IMR-90 (cell line): ENCODE results near the gene RAD51. TPM values are rescaled to one million over a fixed set of nuclear protein-coding genes. Genes with fewer than 3 reads are reported as not detected.

Source experiments
- ATAC-seq: fragments of 200-7000 bp; cut with Tn5 transposase; 2 replicates; pipeline ENCODE4 v1.9.1; 2020; ENCODE audit warnings: low read depth, mild to moderate bottlenecking, moderate library complexity
- BruUV-seq: library from RNA; stranded (reverse); fragments of 400-500 nt; replicated peaks from 2 replicates; lab custom pipeline; 2021; lab: Mats Ljungman, UMichigan
- CTCF ChIA-PET: fragments of 300-600 bp; formaldehyde crosslinking; extraction: SDS; loops from one replicate; lab custom pipeline; 2021; ENCODE audit warnings: antibody characterized with exemption; lab: Yijun Ruan, JAX
- POLR2A ChIA-PET: fragments of 300-600 bp; sonication (Branson Sonifier 250); formaldehyde crosslinking; loops from one replicate; lab custom pipeline; 2022; ENCODE audit warnings: antibody characterized with exemption; ENCODE audit not compliant: unreplicated experiment; lab: Charles Lee
- DNase-seq: peaks from one replicate; pipeline ENCODE4 v3.0.0; 2013
- H2AFZ ChIP-seq: replicated peaks from 2 replicates; pipeline ENCODE3; 2013; ENCODE audit warnings: low read length, mild to moderate bottlenecking; ENCODE audit not compliant: poor library complexity
- H2AK5ac ChIP-seq: 2 replicates; pipeline ENCODE4 v1.6.1; 2013; ENCODE audit warnings: low read depth, low read length, inconsistent platforms
- H2AK9ac ChIP-seq: replicated peaks from 2 replicates; pipeline ENCODE3; 2013; ENCODE audit warnings: mild to moderate bottlenecking, low read depth, low read length, moderate library complexity; ENCODE audit not compliant: poor library complexity
- H2BK120ac ChIP-seq: 2 replicates; pipeline ENCODE4 v1.6.1; 2013; ENCODE audit warnings: low read depth, low read length, inconsistent platforms
- H2BK15ac ChIP-seq: 3 replicates; pipeline ENCODE4 v1.6.1; 2013; ENCODE audit warnings: low read depth, low read length, inconsistent platforms
- H2BK20ac ChIP-seq: 2 replicates; pipeline ENCODE4 v1.6.1; 2013; ENCODE audit warnings: low read depth, mild to moderate bottlenecking, inconsistent platforms, low read length, moderate library complexity
- H2BK5ac ChIP-seq: 2 replicates; pipeline ENCODE4 v1.6.1; 2013; ENCODE audit warnings: mild to moderate bottlenecking, low read depth, low read length, inconsistent platforms; ENCODE audit not compliant: poor library complexity, severe bottlenecking
- H3K14ac ChIP-seq: replicated peaks from 2 replicates; pipeline ENCODE4 v1.6.1; 2013; ENCODE audit warnings: low read depth, low read length, inconsistent platforms
- H3K18ac ChIP-seq: 2 replicates; pipeline ENCODE4 v1.6.1; 2013; ENCODE audit warnings: low read depth, low read length, control low read depth
- H3K23ac ChIP-seq: 2 replicates; pipeline ENCODE4 v1.6.1; 2013; ENCODE audit warnings: low read depth, low read length, inconsistent platforms
- H3K27ac ChIP-seq: 2 replicates; pipeline ENCODE4 v1.5.1; 2013; ENCODE audit warnings: mild to moderate bottlenecking, control low read depth, low read length; ENCODE audit not compliant: insufficient read depth
- H3K27me3 ChIP-seq: 2 replicates; pipeline ENCODE4 v1.6.1; 2013; ENCODE audit warnings: low read length; ENCODE audit not compliant: control insufficient read depth, insufficient read depth
- H3K36me3 ChIP-seq: 2 replicates; pipeline ENCODE4 v1.6.1; 2013; ENCODE audit warnings: low read length, mixed read lengths; ENCODE audit not compliant: control insufficient read depth, insufficient read depth
- H3K4ac ChIP-seq: 2 replicates; pipeline ENCODE4 v1.6.1; 2013; ENCODE audit warnings: low read depth, low read length, inconsistent platforms
- H3K4me1 ChIP-seq: 2 replicates; pipeline ENCODE4 v1.6.1; 2013; ENCODE audit warnings: low read length, mixed read lengths; ENCODE audit not compliant: control insufficient read depth, insufficient read depth
- H3K4me2 ChIP-seq: 2 replicates; pipeline ENCODE4 v1.6.1; 2013; ENCODE audit warnings: low read depth, mild to moderate bottlenecking, control low read depth, low read length, moderate library complexity
- H3K4me3 ChIP-seq: 2 replicates; pipeline ENCODE4 v1.5.1; 2013; ENCODE audit warnings: low read depth, mild to moderate bottlenecking, control low read depth, low read length, moderate library complexity; ENCODE audit not compliant: insufficient read depth
- H3K56ac ChIP-seq: 2 replicates; pipeline ENCODE4 v1.6.1; 2013; ENCODE audit warnings: low read length, inconsistent platforms; ENCODE audit not compliant: insufficient read depth; ENCODE audit errors: extremely low read depth
- H3K79me1 ChIP-seq, 2 experiments: 2 replicates each; pipeline ENCODE4 v1.6.1; 2013; ENCODE audit warnings: low read length in 2 of 2, inconsistent platforms in 1 of 2, low read depth in 1 of 2
- H3K9ac ChIP-seq: 2 replicates; pipeline ENCODE4 v1.6.1; 2013; ENCODE audit warnings: low read depth, low read length, control low read depth
- H3K9me1 ChIP-seq: 2 replicates; pipeline ENCODE4 v1.6.1; 2013; ENCODE audit warnings: low read length, inconsistent platforms; ENCODE audit not compliant: insufficient read depth
- H3K9me3 ChIP-seq: 2 replicates; pipeline ENCODE4 v1.6.1; 2013; ENCODE audit warnings: low read length; ENCODE audit not compliant: control insufficient read depth, insufficient read depth
- H4K20me1 ChIP-seq: 2 replicates; pipeline ENCODE4 v1.6.1; 2013; ENCODE audit warnings: low read length, inconsistent platforms; ENCODE audit not compliant: insufficient read depth
- H4K5ac ChIP-seq: 2 replicates; pipeline ENCODE4 v1.6.1; 2013; ENCODE audit warnings: mild to moderate bottlenecking, low read depth, low read length, control low read depth
- H4K8ac ChIP-seq, 2 experiments: 2 replicates each; pipeline ENCODE4 v1.6.1; 2013; ENCODE audit warnings: low read depth in 2 of 2, low read length in 2 of 2, control low read depth in 1 of 2, inconsistent platforms in 1 of 2
- H4K91ac ChIP-seq: 2 replicates; pipeline ENCODE4 v1.6.1; 2013; ENCODE audit warnings: low read depth, low read length, inconsistent platforms; ENCODE audit not compliant: insufficient read depth
- FOS ChIP-seq: fragments of 150-350 bp; IDR thresholded peaks from 2 replicates; pipeline ENCODE4 v1.6.1; 2016; ENCODE audit warnings: low read depth, low read length
- MAFK ChIP-seq: IDR thresholded peaks from 2 replicates; pipeline ENCODE4 v1.6.1; 2012; ENCODE audit warnings: low read depth, low read length, improper control_type of control experiment
- NFE2L2 ChIP-seq: fragments of 150-350 bp; IDR thresholded peaks from 2 replicates; pipeline ENCODE4 v1.6.1; 2016; ENCODE audit warnings: low read depth, mild to moderate bottlenecking, low read length
- RCOR1 ChIP-seq: IDR thresholded peaks from 2 replicates; pipeline ENCODE4 v1.6.1; 2012; ENCODE audit warnings: mild to moderate bottlenecking, low read length, improper control_type of control experiment; ENCODE audit not compliant: insufficient replicate concordance
- RFX5 ChIP-seq: IDR thresholded peaks from 2 replicates; pipeline ENCODE4 v1.8.0; 2012; ENCODE audit warnings: low read depth, mild to moderate bottlenecking, low read length, moderate library complexity
- WGBS, 2 experiments: methylation state at CpG; one replicate each; pipeline versions ENCODE4 v1.1.5 to v1.1.7; 2013; ENCODE audit warnings: missing lambda C conversion rate in 2 of 2; ENCODE audit not compliant: insufficient read length in 1 of 2; ENCODE audit errors: extremely low coverage in 2 of 2; 5-methylcytosine and 5-hydroxymethylcytosine counted together
- dilution Hi-C: fragments of 300-500 bp; cut with HindIII; formaldehyde crosslinking; loops from one replicate; pipeline ENCODE4 v1.14.3; 2018; ENCODE audit warnings: low sequenced_read_pairs; ENCODE audit not compliant: unreplicated experiment
- in situ Hi-C: fragments of 300-500 bp; cut with MboI; formaldehyde crosslinking; loops from 3 replicates; pipeline ENCODE4 v1.14.3; 2019; ENCODE audit warnings: low sequenced_read_pairs, inconsistent platforms, mixed read lengths
- intact Hi-C: fragments of 100-400 bp; cut with micrococcal nuclease; formaldehyde crosslinking; loops from 2 replicates; pipeline ENCODE4 v1.10.0; 2022
- polyA plus RNA-seq, 3 experiments: library from polyadenylated mRNA; depleted of rRNA; stranded (reverse); fragments of >200 nt; gene quantifications; 2 replicates each; pipeline ENCODE4 v1.2.3, GENCODE V29; 2012; ENCODE audit warnings: low replicate concordance in 1 of 3
- total RNA-seq: library from RNA; depleted of rRNA; stranded (reverse); fragments of >200 nt; gene quantifications from 2 replicates; pipeline ENCODE4 v1.2.3, GENCODE V29; 2012
- TF ChIP-seq, protein P1 (sequence below): conservative IDR thresholded peaks from 2 replicates; pipeline ENCODE4 v1.5.1; 2012; ENCODE audit warnings: mild to moderate bottlenecking, low read depth, low read length, improper control_type of control experiment

Gene RAD51
- total and polyA plus RNA-seq, 2 of the 4 experiments (the other 2 are of a cell fraction), result 6.8 to 8.4 TPM

DNA sequence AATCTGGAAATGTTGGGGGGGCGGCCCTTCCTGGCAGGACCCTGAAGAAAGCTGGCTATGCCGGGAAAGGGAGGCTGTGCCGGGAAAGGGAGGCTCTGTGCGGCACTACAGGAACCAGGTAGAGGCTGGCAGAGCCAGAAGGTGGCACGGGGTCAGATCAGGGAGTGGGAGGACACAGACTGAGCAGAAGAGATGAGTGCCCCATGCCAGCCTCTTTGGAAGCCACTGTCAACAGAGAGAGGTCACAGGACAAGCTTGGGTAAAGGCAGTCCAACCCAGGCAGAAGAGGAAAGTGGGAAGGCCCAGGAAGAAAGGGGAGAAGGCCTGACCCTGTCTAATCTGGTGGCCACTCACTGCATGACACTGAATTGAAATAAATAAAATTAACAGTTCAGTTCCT, 76.3 kb downstream of the RAD51 start:
- POLR2A ChIA-PET, result no interaction called here

More for the DNA sequence above, 76.3 kb downstream of the RAD51 start:
- no peak overlapping the region for H4K8ac ChIP-seq
- H2AFZ ChIP-seq, result no peak overlapping the region
- DNase-seq (no peak), ATAC-seq (no peak)
- H2AK5ac ChIP-seq, result no peak overlapping the region
- H2BK20ac ChIP-seq, result no peak overlapping the region
- H3K4me3 ChIP-seq, result no peak overlapping the region
- H3K9me1 ChIP-seq, result peaks cover 4% of the 10 kb centered on the region; the same call in 1 of the 2 replicates
- WGBS, 2 experiments, result 83% methylated on average over 1 of the region's 5 CpGs; no CpG with 5 or more reads in 1 of the 2 experiments
- H4K91ac ChIP-seq, result no peak overlapping the region
- H3K27ac ChIP-seq, result no peak overlapping the region
- in situ Hi-C loops (no loop called here), dilution Hi-C loops (no loop called here), intact Hi-C loops (no loop called here)
- H4K5ac ChIP-seq, result no peak overlapping the region
- H3K4me2 ChIP-seq, result no peak overlapping the region
- H3K56ac ChIP-seq, result no peak overlapping the region
- H3K23ac ChIP-seq, result no peak overlapping the region
- H2BK15ac ChIP-seq, result no peak overlapping the region
- no peak overlapping the region for H2BK5ac ChIP-seq
- H3K18ac ChIP-seq, result no peak overlapping the region
- no peaks in the 10 kb centered on the region for H4K20me1 ChIP-seq
- no peak overlapping the region for H2AK9ac ChIP-seq
- no peak overlapping the region for H3K14ac ChIP-seq
- CTCF ChIA-PET, result no interaction called here
- no peak overlapping the region for H3K9ac ChIP-seq
- no peaks in the 10 kb centered on the region for H3K9me3 ChIP-seq
- BruUV-seq, result no TSS peak
- no peak for TF ChIP-seq FOS
- no peak for TF ChIP-seq RCOR1
- no peak for TF ChIP-seq MAFK
- TF ChIP-seq, protein P1, sequence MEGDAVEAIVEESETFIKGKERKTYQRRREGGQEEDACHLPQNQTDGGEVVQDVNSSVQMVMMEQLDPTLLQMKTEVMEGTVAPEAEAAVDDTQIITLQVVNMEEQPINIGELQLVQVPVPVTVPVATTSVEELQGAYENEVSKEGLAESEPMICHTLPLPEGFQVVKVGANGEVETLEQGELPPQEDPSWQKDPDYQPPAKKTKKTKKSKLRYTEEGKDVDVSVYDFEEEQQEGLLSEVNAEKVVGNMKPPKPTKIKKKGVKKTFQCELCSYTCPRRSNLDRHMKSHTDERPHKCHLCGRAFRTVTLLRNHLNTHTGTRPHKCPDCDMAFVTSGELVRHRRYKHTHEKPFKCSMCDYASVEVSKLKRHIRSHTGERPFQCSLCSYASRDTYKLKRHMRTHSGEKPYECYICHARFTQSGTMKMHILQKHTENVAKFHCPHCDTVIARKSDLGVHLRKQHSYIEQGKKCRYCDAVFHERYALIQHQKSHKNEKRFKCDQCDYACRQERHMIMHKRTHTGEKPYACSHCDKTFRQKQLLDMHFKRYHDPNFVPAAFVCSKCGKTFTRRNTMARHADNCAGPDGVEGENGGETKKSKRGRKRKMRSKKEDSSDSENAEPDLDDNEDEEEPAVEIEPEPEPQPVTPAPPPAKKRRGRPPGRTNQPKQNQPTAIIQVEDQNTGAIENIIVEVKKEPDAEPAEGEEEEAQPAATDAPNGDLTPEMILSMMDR, result no peak
- TF ChIP-seq NFE2L2, result no peak
- TF ChIP-seq RFX5, result no peak
- H3K4ac ChIP-seq, result no peak overlapping the region
- H3K36me3 ChIP-seq, result peaks cover 48% of the 10 kb centered on the region
- H2BK120ac ChIP-seq, result no peak overlapping the region
- H3K79me1 ChIP-seq, result no peaks in the 10 kb centered on the region; a peak in 1 of 4 replicates
- H3K27me3 ChIP-seq, result no peaks in the 10 kb centered on the region
- peaks cover 5% of the 10 kb centered on the region for H3K4me1 ChIP-seq
